NT2/D1 (cell line): ENCODE results near the gene ANGEL1.

ENCODE experiments used
- YY1 ChIP-seq: IDR thresholded peaks from 2 replicates; pipeline ENCODE4 v1.6.1; 2011; ENCODE audit not compliant: insufficient read length, insufficient read depth
- ZNF274 ChIP-seq: IDR thresholded peaks from 2 replicates; pipeline ENCODE4 v1.6.1; 2011; ENCODE audit warnings: mild to moderate bottlenecking, low read depth, low read length

DNA sequence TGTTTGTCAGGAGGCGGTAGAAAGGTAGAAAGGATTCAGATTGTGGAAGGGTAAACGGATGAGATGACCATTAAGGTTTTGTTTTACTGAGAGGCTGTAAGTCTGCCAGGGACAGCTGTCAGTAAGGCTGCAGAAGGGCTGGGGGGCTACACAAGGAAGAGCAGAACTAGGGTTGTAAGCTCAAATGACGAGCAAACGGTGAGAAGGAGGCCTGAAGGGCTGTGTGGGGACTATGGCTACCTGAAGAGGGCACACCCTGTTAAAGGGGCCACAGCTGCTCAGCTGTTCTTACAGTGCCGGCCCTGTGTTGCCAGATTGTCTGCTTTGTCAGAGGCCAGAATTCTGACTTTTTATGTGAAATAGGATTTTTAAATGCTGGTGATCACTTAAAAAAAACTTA is 32.3 kb downstream of the ANGEL1 start:
- TF ChIP-seq ZNF274 = no peak
- TF ChIP-seq YY1 = no peak
